H1 (cell line): ENCODE data around the gene GCH1. TPM values are rescaled to one million over a fixed set of nuclear protein-coding genes. Genes with fewer than 3 reads are reported as not detected.

ENCODE experiments used
- ATF2 ChIP-seq: IDR thresholded peaks from 2 replicates; pipeline ENCODE4 v1.6.1; 2012; ENCODE audit warnings: low read length, inconsistent platforms
- EZH2 ChIP-seq: fragments of 200-600 bp; sonication (generic); IDR thresholded peaks from 2 replicates; pipeline ENCODE4 v1.7.1; 2012; ENCODE audit warnings: low read depth, mild to moderate bottlenecking, moderate library complexity, low read length, inconsistent platforms; ENCODE audit not compliant: severe bottlenecking
- POU5F1 ChIP-seq: IDR thresholded peaks from 2 replicates; pipeline ENCODE4 v1.6.1; 2011; ENCODE audit warnings: low read depth, mild to moderate bottlenecking, low read length, moderate library complexity
- polyA plus RNA-seq, 7 experiments: library from polyadenylated mRNA; depleted of rRNA in 3 of 7; stranded (reverse) in 5 of 7; unstranded in 2 of 7; fragments of >200 nt in 5 of 7; fragments of 200-250 nt in 2 of 7; gene quantifications; 1 replicate in 5 of 7; 2 replicates in 1 of 7; 4 replicates in 1 of 7; pipeline versions ENCODE4 v1.2.1 to v1.2.3, GENCODE V29; 2011 to 2013; ENCODE audit warnings: missing spikeins in 2 of 7, mixed read lengths in 2 of 7
- total RNA-seq: library from RNA; stranded (reverse); fragmentation: NEBNext Ultra II Directional; extraction: Animal tissue kit (Norgen Biotek cat#: 25700); gene quantifications from 2 replicates; pipeline ENCODE4 v1.2.1, GENCODE V29; 2021
- TF ChIP-seq, protein P1 (sequence below): IDR thresholded peaks from 2 replicates; pipeline ENCODE4 v1.6.1; 2012; ENCODE audit warnings: inconsistent platforms
- TF ChIP-seq, protein P2 (sequence below): IDR thresholded peaks from 2 replicates; pipeline ENCODE4 v1.6.1; 2011; ENCODE audit warnings: low read depth, mild to moderate bottlenecking, low read length; ENCODE audit not compliant: insufficient read depth

The GCH1 gene
- total and polyA plus RNA-seq, 2 of the 8 experiments (the other 6 are each of a cell fraction or from before 2014, with no cell fraction given): 7.3 to 7.9 TPM

DNA sequence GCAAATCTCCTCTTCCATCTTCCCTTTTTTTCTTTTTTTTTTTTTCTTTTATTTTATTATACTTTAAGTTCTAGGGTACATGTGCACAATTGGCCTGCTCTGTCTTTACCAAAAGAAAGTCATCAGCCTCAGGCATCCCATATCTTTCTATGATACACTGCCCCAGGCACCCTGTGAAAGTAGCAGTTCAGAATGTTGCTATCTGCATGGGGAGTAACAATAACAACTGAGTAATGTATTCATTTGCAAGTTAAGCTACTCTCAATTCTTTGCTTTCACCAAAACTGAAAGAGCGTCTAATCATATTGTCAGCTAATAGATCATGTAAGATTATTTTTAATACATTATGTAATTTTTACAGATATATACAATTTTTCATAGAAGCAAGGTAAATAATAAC, 13.5 kb upstream of the GCH1 start (continued):
- TF ChIP-seq, protein P1, sequence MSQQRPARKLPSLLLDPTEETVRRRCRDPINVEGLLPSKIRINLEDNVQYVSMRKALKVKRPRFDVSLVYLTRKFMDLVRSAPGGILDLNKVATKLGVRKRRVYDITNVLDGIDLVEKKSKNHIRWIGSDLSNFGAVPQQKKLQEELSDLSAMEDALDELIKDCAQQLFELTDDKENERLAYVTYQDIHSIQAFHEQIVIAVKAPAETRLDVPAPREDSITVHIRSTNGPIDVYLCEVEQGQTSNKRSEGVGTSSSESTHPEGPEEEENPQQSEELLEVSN: no peak
- TF ChIP-seq, protein P2, sequence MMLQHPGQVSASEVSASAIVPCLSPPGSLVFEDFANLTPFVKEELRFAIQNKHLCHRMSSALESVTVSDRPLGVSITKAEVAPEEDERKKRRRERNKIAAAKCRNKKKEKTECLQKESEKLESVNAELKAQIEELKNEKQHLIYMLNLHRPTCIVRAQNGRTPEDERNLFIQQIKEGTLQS: no peak
- no peak for TF ChIP-seq EZH2
- no peak for TF ChIP-seq POU5F1
- no peak for TF ChIP-seq ATF2
